Stimulated activated memory B cell treated with anti-CD40 and anti-IgM and Interleukin-4, amounts not matched to agents 10 μg/mL and 1 μg/mL and 100 μg/mL, for 72 hours (primary cell): ENCODE measurements around the gene JAZF1.
"Not testable (repeated sequence)": the region's sequence is repeated elsewhere in the genome, so short reads cannot be mapped to it uniquely, and the experiment has no call there.

ENCODE experiments used
- ATAC-seq: fragments of 150-1000 bp; cut with Tn5 transposase; 2 replicates; pipeline ENCODE4 v1.10.0; 2021
- H3K27ac Mint-ChIP-seq: one replicate; pipeline ENCODE4 v1.8.0; 2022; ENCODE audit warnings: mild to moderate bottlenecking, mixed read lengths
- H3K27me3 Mint-ChIP-seq: one replicate; pipeline ENCODE4 v1.8.0; 2022; ENCODE audit warnings: mixed read lengths
- H3K36me3 Mint-ChIP-seq: one replicate; pipeline ENCODE4 v1.8.0; 2022; ENCODE audit warnings: mixed read lengths
- H3K4me1 Mint-ChIP-seq: one replicate; pipeline ENCODE4 v1.8.0; 2022; ENCODE audit warnings: mixed read lengths
- H3K4me3 Mint-ChIP-seq: one replicate; pipeline ENCODE4 v1.8.0; 2022; ENCODE audit warnings: mild to moderate bottlenecking, moderate library complexity, mixed read lengths
- H3K9me3 Mint-ChIP-seq: one replicate; pipeline ENCODE4 v1.8.0; 2022; ENCODE audit warnings: mixed read lengths

Gene JAZF1

DNA sequence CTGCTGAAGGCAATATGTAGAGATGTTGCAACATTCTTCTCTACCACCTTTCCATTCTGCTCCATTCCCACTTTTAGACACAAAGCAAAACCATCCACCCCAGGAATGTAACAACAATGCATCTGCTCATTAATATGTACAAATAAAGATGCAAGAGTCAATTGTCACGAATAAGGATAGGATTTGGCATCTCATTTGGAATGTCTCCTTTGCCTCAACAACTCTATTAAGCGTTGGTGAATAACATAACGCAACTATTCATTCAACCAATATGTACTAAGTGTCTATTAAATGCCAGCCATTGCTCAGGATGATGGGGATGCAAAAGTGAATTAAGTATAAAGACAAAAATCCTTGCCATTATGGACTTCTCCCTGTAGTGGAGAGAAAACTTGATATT lies 152.1 kb downstream of the JAZF1 start:
- Mint-ChIP-seq H3K4me3 (no peak overlapping the region), H3K36me3 (peaks cover 9% of the 10 kb centered on the region), H3K9me3 (no peaks in the 10 kb centered on the region), H3K27me3 (no peaks in the 10 kb centered on the region), H3K27ac (no peak overlapping the region), H3K4me1 (peaks cover 41% of the 10 kb centered on the region)
- ATAC-seq = no peak

DNA sequence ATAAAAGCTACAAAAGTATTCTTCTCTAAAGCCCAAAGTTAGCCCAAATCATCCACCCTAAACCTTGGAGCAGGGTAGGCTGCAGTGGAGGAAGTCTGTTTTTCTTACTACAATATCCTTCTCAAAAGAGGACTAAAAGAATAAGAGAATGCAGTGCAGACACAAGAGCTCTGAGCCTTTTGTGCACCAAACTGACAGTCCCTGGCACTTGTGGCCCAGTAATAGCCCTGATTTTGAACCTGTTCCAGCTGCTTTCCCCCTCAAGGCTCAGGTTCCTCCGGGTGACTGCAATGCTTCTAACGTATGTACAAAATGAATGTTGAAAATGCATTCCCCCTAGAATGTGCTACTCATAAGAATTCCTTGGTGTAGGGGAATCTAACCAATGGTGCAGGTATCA lies 154.4 kb downstream of the JAZF1 start:
- H3K4me3 Mint-ChIP-seq = no peak overlapping the region
- ATAC-seq = no peak
- H3K27me3 Mint-ChIP-seq = no peaks in the 10 kb centered on the region
- H3K36me3 Mint-ChIP-seq = peaks cover 11% of the 10 kb centered on the region
- H3K4me1 Mint-ChIP-seq = peaks cover 27% of the 10 kb centered on the region
- H3K27ac Mint-ChIP-seq = no peak overlapping the region
- H3K9me3 Mint-ChIP-seq = no peaks in the 10 kb centered on the region

DNA sequence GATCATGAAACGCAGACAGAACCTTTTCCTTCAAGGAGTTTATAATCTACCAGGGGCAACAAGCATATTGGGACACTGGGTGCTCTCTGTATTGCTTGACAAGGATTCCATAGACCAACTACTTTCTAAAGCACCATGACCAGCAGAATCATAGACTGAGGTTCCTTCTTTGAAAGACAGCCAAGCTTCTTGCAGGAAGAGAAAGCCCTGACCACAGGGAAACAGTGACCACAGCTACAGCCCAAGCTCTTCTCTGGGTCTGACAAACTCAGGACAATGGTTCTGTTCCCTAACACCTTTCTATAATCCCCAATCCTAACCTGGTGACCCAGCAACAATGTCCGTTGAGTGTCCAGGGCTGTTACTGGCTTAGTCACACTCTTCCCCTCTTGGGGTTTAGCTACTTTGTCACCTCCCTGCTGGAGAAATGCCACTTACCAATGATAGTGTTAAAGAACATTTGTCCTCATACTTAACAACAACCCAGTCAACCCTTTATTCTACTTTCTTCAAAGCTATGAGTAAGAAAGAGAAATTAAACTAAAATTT lies 155.7 kb downstream of the JAZF1 start:
- H3K27ac Mint-ChIP-seq = no peak overlapping the region
- no peak for ATAC-seq
- peaks cover 11% of the 10 kb centered on the region for H3K36me3 Mint-ChIP-seq
- H3K4me1 Mint-ChIP-seq = peaks cover 30% of the 10 kb centered on the region
- no peaks in the 10 kb centered on the region for H3K27me3 Mint-ChIP-seq
- no peaks in the 10 kb centered on the region for H3K9me3 Mint-ChIP-seq
- no peak overlapping the region for H3K4me3 Mint-ChIP-seq

DNA sequence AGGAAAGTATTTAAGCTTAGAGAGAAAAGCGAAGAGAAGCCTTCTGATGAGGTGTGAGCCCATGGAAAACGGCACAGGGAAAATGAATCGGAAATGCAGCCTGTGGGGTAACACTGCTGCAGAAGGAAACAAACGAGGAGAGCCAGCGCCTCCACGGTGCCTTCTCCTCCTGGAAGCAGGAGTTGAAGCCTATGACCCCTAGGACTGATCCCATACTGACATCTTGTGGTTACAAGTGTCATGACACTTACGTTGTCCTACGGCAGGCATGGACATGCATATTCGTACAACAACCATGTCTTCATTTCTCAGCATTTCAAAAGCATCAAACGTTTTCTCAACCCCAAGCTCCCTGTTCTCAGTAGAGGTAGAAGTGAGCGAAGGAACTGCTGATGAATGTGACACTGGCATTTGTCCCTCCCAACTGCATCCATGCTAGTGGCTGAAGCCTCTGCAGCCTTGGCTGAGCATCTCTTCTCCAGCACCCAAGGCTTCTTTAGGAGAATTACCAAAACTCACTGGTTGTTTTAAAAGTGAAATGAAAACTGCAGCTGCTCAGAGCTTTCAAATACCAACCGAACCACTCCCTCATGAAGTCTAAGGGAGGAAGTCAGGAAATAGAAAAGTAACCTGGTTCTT lies 160.2 kb downstream of the JAZF1 start:
- Mint-ChIP-seq H3K9me3 (no peaks in the 10 kb centered on the region), H3K27ac (no peak overlapping the region), H3K27me3 (no peaks in the 10 kb centered on the region), H3K4me1 (peaks cover 35% of the 10 kb centered on the region), H3K4me3 (no peak overlapping the region), H3K36me3 (peaks cover 38% of the 10 kb centered on the region)
- ATAC-seq = no peak

DNA sequence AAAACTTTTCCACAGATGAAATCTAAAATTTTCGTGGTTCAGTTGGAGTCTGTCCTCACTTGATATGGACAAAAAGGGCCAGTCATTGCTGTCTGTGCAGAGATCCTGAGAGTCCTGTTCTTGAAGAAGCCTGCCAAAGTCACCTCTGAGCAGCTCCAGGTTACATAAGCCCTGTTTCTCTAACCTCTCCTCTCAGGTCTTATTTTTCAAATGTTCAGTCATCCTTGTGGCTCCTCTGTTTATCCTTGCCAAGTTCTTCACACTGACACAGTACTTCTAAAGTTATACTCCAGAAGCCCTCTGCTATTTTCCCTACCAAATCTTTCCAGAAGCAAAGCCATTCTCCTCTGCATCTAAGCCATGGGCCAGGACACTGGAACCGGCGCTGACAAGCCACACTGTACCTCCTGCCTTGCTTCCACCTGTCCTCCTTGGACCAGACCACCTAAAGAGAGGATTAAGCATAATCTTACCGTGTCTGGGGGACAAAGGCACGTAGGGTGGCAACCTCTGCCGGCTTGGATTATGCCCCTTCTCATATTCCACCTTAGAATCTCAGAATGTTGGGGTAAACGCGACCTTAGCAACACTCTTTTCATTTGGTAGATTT lies 161.6 kb downstream of the JAZF1 start:
- H3K27ac Mint-ChIP-seq = no peak overlapping the region
- H3K36me3 Mint-ChIP-seq = peaks cover 51% of the 10 kb centered on the region
- ATAC-seq = no peak
- peaks cover 30% of the 10 kb centered on the region for H3K4me1 Mint-ChIP-seq
- no peaks in the 10 kb centered on the region for H3K27me3 Mint-ChIP-seq
- no peaks in the 10 kb centered on the region for H3K9me3 Mint-ChIP-seq
- no peak overlapping the region for H3K4me3 Mint-ChIP-seq

DNA sequence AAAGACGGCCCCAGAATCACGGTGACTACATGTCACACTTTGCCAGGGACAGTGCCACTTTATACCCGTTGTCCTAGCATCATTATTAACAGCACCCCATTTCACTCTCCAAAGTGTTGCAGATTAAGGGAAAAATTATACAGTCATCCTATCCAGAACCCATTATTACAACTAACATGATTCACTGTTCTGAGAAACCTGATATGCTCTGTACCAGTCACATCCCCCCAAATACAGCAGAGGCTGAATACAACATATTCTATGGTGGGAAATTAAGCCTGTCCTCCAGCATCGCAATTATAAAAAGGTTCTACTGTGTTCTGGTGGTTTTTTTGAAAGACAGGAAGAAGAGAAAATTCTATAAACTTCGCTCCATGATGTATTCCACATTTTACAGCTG lies 162.1 kb downstream of the JAZF1 start:
- peaks cover 31% of the 10 kb centered on the region for H3K4me1 Mint-ChIP-seq
- ATAC-seq = no peak
- H3K9me3 Mint-ChIP-seq = no peaks in the 10 kb centered on the region
- H3K27ac Mint-ChIP-seq = no peak overlapping the region
- no peaks in the 10 kb centered on the region for H3K27me3 Mint-ChIP-seq
- H3K4me3 Mint-ChIP-seq = no peak overlapping the region
- H3K36me3 Mint-ChIP-seq = peaks cover 51% of the 10 kb centered on the region

DNA sequence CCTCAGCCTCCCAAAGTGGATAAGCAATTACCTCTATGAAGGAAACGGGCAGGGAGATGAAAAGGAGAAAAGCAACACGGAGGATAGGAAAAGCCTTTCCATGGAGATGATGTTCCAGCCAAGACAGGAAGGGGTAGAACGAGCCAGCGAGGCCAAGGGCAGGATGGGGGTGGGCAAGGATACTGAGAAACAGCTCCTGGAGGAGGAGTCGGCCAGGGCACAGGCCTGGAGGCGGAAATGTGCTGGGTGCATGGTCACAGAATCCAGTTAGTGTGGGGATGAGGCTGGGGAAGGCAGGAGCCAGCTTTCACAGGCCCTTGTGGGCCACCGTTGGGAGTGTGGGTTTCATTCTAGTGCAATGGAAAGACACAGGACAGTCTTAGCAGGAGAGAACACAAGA lies 162.6 kb downstream of the JAZF1 start:
- Mint-ChIP-seq H3K27me3 (no peaks in the 10 kb centered on the region), H3K4me3 (no peak overlapping the region), H3K4me1 (peaks cover 36% of the 10 kb centered on the region), H3K36me3 (peaks cover 51% of the 10 kb centered on the region), H3K9me3 (no peaks in the 10 kb centered on the region), H3K27ac (no peak overlapping the region)
- ATAC-seq = no peak

DNA sequence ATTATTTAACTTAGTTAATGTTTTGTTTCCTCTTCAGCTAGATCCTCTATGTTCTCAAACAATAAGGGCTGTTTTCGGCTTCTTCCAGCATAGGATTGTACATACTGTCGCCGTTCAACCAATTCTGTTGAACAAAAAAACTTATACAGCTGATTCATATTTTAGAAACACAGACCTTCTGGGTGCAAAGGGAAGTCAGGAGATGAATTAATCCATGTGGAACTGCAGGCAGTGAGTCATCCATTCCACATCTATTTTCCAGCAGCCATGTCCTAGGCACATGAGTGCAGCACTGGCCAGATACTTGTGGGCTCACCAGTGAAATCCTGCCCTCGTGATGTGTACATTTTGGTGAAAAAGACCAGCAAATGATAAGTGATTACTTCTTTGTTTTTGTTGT lies 163.2 kb downstream of the JAZF1 start:
- Mint-ChIP-seq H3K4me3 (no peak overlapping the region), H3K36me3 (peaks cover 45% of the 10 kb centered on the region), H3K4me1 (peaks cover 41% of the 10 kb centered on the region), H3K9me3 (no peaks in the 10 kb centered on the region), H3K27ac (no peak overlapping the region), H3K27me3 (no peaks in the 10 kb centered on the region)
- no peak for ATAC-seq

DNA sequence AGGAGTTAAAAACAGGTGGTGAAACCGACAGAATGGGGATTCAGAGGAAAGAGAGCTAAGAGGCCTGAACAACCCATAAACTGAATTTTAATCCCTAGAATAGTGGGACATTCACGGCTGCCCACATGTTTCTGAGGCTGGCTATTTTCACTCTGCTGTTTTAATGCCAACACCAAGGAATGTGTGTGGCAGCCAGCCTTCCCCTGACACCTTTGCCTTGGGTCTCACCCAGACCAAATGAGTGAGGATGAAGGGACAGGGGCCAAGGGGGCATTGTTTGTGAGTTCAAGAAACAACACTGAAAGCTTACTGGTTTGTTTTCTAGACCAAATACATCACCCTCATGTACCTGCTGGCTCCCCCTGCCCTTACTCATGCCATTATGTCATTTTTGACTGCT lies 164.3 kb downstream of the JAZF1 start:
- Mint-ChIP-seq H3K4me3 (no peak overlapping the region), H3K27me3 (no peaks in the 10 kb centered on the region), H3K36me3 (peaks cover 45% of the 10 kb centered on the region), H3K4me1 (peaks cover 47% of the 10 kb centered on the region), H3K27ac (no peak overlapping the region), H3K9me3 (no peaks in the 10 kb centered on the region)
- ATAC-seq = no peak

DNA sequence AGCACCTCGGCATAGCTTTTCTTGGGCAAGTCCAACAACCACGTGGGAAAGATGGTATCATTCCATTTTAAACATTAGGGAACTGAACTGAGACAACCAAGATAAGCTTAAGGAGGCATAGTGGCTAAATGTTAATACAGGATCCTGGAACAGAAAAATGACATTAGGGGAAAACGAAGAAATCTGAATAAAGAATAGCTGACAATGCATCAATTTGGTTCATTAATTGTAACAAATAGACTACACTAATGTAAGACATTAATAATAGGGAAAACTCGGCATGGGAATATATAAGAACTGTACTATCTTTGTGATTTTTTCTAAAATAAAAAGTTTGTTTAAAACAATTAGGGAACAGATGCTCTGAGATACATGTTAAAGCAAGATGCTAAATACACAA lies 165.4 kb downstream of the JAZF1 start:
- Mint-ChIP-seq H3K36me3 (peaks cover 40% of the 10 kb centered on the region), H3K4me1 (peaks cover 44% of the 10 kb centered on the region), H3K27me3 (no peaks in the 10 kb centered on the region), H3K27ac (no peak overlapping the region), H3K4me3 (no peak overlapping the region), H3K9me3 (no peaks in the 10 kb centered on the region)
- no peak for ATAC-seq

DNA sequence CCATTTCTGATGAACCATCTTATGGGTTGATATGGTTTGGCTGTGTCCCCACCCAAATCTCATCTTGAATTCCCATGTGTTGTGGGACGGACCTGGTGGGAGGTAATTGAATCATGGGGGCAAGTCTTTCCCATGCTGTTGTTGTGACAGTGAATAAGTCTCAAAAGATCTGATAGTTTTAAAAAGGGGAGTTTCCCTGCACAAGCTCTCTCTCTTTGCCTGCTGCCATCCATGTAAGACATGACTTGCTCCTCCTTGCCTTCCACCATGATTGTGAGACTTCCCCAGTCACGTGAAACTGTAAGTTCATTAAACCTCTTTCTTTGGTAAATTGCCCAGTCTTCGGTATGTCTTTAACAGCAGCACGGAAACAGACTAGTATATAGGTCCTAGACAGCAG lies 166.3 kb downstream of the JAZF1 start:
- Mint-ChIP-seq H3K4me1 (peaks cover 48% of the 10 kb centered on the region), H3K36me3 (peaks cover 40% of the 10 kb centered on the region)
- H3K27ac Mint-ChIP-seq, ATAC-seq, H3K9me3 Mint-ChIP-seq, H3K27me3 Mint-ChIP-seq, H3K4me3 Mint-ChIP-seq: not testable (repeated sequence)

DNA sequence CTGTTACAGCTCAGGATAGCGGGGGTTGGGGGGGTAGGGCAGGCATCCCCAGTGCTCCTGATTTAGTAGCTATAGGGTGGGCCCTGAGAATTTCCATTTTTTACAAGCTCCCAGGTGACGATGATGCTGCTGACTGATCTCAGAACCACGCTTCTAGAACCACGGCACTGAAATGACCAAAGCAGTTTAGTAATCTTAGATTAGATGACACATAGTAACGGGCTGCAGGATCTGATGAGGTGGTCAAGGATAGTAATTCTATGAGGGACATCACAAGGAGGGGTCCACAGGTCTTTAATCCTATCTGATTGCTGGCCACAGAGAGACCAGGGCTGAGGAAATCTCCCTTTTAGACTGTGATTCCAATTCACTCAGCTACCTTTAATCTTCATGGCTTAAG lies 167.2 kb downstream of the JAZF1 start:
- no peaks in the 10 kb centered on the region for H3K27me3 Mint-ChIP-seq
- ATAC-seq = no peak
- peaks cover 57% of the 10 kb centered on the region for H3K4me1 Mint-ChIP-seq
- no peak overlapping the region for H3K27ac Mint-ChIP-seq
- H3K4me3 Mint-ChIP-seq = no peak overlapping the region
- H3K9me3 Mint-ChIP-seq = no peaks in the 10 kb centered on the region
- H3K36me3 Mint-ChIP-seq = peaks cover 35% of the 10 kb centered on the region

DNA sequence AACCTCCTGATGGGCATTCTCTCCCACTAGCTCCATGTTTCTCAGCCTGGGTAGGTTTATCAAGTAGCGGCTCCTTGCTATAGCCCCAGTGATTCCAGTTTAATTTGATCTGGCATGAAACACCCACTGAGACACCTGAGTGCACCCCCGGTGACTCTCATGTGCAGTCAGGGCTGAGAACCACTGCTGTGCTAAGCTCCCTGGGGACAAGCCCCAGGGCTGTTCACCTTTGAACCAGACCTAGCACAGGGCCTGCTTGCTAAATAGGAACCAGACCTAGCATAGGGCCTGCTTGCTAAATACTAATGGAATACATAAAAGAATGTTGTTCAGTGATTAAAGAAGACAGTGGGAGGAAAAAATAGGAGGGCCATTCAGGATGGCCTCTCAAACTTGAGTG lies 167.6 kb downstream of the JAZF1 start:
- H3K36me3 Mint-ChIP-seq = peaks cover 32% of the 10 kb centered on the region
- H3K4me3 Mint-ChIP-seq = no peak overlapping the region
- no peak overlapping the region for H3K27ac Mint-ChIP-seq
- H3K4me1 Mint-ChIP-seq = peaks cover 56% of the 10 kb centered on the region
- no peaks in the 10 kb centered on the region for H3K9me3 Mint-ChIP-seq
- no peaks in the 10 kb centered on the region for H3K27me3 Mint-ChIP-seq
- ATAC-seq = no peak

DNA sequence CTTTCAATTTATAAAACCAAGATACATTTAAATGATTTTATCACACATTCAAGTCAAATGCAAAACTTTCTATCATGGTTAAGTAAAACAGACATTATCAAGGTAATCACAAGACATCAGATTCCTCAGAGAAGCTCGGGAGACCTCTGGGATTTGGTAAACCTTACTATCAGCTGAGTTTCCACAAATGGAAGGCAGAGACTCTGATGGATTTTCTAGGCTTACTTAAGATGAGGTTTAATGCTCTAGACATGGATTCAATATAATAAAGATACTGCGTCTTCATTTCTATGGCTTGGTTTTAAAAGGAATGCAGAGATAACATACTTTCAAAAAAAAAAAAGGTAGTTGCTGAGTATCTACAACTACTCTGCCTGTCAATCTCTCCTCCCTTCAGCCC lies 171.7 kb downstream of the JAZF1 start:
- H3K4me3 Mint-ChIP-seq = no peak overlapping the region
- no peaks in the 10 kb centered on the region for H3K27me3 Mint-ChIP-seq
- peaks cover 48% of the 10 kb centered on the region for H3K4me1 Mint-ChIP-seq
- no peaks in the 10 kb centered on the region for H3K9me3 Mint-ChIP-seq
- peaks cover 7% of the 10 kb centered on the region for H3K36me3 Mint-ChIP-seq
- no peak overlapping the region for H3K27ac Mint-ChIP-seq
- no peak for ATAC-seq

DNA sequence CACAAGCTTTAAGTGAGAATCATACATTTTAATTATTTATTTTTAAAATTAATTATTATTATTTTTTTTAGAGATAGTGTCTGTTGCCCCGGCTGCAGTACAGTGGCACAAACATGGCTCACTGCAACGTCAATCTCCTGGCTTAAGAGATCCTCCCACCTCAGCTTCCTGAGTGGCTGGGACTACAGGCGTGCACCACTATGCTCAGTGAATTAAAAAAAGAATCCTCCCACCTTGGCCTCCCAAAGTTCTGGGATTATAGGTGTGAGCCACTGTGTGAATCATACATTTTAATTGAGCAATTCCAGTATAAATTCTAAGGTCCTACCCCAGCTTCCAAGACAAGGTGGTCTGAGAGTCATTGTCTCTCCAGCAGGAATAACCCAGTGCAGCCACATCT lies 172.4 kb downstream of the JAZF1 start:
- ATAC-seq = no peak
- peaks cover 44% of the 10 kb centered on the region for H3K4me1 Mint-ChIP-seq

DNA sequence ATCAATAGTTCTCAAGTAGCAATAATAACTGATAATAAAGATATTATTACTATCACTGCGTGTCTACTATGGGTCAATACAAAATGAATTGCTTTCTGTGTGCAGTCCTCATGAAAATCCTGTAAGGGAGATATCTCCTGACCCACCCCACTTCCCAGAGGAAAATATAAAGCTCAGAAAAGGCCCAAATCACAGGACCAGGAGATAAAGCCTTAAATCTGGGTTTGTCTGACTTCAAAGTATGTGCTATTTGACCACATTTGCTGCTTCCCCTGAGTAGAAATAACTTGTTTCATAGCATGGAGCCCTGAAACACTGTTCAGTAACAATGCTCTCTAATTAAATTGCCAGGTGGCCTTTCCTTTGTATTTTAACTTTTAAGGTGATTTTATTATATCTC lies 174.1 kb downstream of the JAZF1 start:
- no peak overlapping the region for H3K27ac Mint-ChIP-seq
- H3K9me3 Mint-ChIP-seq = no peaks in the 10 kb centered on the region
- peaks cover 38% of the 10 kb centered on the region for H3K4me1 Mint-ChIP-seq
- H3K27me3 Mint-ChIP-seq = no peaks in the 10 kb centered on the region
- no peak overlapping the region for H3K4me3 Mint-ChIP-seq
- ATAC-seq = no peak
- H3K36me3 Mint-ChIP-seq = peaks cover 7% of the 10 kb centered on the region

More for the DNA sequence above, 172.4 kb downstream of the JAZF1 start:
- Mint-ChIP-seq H3K27me3 (no peaks in the 10 kb centered on the region), H3K27ac (no peak overlapping the region), H3K36me3 (peaks cover 7% of the 10 kb centered on the region), H3K9me3 (no peaks in the 10 kb centered on the region), H3K4me3 (no peak overlapping the region)
